ENCODE measurements around the gene NBPF3. TPM values are rescaled to one million over a fixed set of nuclear protein-coding genes. Genes with fewer than 3 reads are reported as not detected.
"Not testable (repeated sequence)": the region's sequence is repeated elsewhere in the genome, so short reads cannot be mapped to it uniquely, and the experiment has no call there.

NBPF3 gene
- total RNA-seq, 4 donors from 2014 or later = 3.8 to 23.0 (median 6.7) TPM

DNA sequence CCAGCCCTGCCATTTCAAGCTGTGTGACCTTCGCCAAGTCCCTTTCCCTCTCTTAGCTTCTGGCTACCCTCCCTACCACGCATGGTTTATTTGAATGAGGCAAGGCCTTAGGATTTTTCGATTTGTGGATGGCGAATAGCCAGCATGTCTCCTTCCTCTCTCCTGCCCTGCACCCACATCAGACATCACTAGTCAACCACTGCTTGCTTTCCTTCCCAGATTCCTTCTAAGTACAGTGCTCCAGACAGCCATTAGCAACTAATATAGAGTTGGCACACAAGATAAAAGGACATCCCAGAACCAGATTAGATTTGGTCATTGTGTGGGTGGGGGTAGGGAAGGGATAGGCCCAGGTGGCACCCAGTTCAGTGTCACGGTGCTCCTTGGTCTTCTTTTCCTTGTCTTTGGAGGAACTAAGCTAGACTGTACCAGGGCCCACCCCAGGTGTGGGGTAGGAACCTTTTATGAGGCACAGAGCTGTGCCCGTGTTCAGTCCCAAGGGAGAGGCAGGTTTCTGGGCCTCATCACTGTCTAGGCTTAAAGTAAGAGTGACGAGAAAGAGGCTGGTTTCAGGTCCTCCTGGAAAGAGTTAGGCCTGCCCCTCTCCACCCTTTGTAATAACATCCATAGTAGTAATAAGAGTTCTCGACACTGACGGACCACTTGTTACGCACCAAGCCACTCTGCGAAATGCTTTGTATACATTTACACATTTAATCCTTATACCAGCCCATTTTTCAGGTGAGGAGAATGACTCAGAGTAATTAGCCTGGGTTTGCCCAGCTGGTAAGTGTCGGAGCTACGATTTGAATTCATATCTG lies 77.9 kb downstream of the NBPF3 start:
- Histone ChIP-seq H3K36me3 (no peaks in the 10 kb centered on the region), H3K9me3 (no peaks in the 10 kb centered on the region), H3K4me3 (no peak overlapping the region), H3K4me1 (no peaks in the 10 kb centered on the region), H3K27ac (no peak overlapping the region), H3K27me3 (no peaks in the 10 kb centered on the region)
- DNase-seq = no peak
- no peak for TF ChIP-seq POLR2A (IDR thresholded peaks at IDR 0.05)
- TF ChIP-seq, protein P1, sequence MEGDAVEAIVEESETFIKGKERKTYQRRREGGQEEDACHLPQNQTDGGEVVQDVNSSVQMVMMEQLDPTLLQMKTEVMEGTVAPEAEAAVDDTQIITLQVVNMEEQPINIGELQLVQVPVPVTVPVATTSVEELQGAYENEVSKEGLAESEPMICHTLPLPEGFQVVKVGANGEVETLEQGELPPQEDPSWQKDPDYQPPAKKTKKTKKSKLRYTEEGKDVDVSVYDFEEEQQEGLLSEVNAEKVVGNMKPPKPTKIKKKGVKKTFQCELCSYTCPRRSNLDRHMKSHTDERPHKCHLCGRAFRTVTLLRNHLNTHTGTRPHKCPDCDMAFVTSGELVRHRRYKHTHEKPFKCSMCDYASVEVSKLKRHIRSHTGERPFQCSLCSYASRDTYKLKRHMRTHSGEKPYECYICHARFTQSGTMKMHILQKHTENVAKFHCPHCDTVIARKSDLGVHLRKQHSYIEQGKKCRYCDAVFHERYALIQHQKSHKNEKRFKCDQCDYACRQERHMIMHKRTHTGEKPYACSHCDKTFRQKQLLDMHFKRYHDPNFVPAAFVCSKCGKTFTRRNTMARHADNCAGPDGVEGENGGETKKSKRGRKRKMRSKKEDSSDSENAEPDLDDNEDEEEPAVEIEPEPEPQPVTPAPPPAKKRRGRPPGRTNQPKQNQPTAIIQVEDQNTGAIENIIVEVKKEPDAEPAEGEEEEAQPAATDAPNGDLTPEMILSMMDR (IDR thresholded peaks at IDR 0.05) = no peak
- intact Hi-C loops (cut with DNase I; ENCODE audit: low total_unique reads) = no loop called here

GRCh38 chr1:21518774-21519455 lies 79.0 kb downstream of the NBPF3 start:
- Histone ChIP-seq H3K4me3 (no peak overlapping the region), H3K9me3 (no peaks in the 10 kb centered on the region), H3K36me3 (no peaks in the 10 kb centered on the region), H3K4me1 (no peaks in the 10 kb centered on the region), H3K27me3 (no peaks in the 10 kb centered on the region), H3K27ac (no peak overlapping the region)
- intact Hi-C loops (cut with DNase I; ENCODE audit: low total_unique reads) = no loop called here
- no peak for DNase-seq
- TF ChIP-seq, protein P1 (IDR thresholded peaks at IDR 0.05) = no peak
- TF ChIP-seq POLR2A (IDR thresholded peaks at IDR 0.05) = no peak

DNA sequence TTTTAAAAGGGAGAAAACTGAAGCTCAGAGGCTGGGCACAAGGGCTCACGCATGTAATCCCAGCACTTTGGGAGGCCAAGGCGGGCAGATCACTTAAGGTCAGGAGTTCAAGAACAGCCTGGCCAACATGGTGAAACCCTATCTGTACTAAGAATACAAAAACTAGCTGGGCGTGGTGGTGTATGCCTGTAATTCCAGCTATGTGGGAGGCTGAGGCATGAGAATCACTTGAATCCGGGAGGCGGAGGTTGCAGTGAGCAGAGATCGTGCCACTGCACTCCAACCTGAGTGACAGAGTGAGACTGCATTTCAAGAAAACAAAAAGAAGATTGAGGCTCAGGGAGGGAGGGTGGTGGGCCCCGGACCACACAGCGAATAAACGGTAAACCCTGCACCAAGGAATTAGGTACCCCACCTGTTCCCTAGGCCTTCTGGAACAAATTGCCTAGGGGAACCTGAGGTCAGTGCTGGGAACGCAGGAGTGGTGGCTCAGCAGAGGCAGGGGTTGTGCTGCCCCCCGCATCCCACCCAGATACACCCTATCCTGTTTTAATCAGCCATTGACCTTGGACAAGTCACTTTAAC lies 79.6 kb downstream of the NBPF3 start:
- intact Hi-C loops (cut with DNase I; ENCODE audit: low total_unique reads); H3K4me1 ChIP-seq; H3K9me3 ChIP-seq; H3K36me3 ChIP-seq; H3K4me3 ChIP-seq; DNase-seq; H3K27me3 ChIP-seq; H3K27ac ChIP-seq: not testable (repeated sequence)

GRCh38 chr1:21520899-21521716 lies 81.2 kb downstream of the NBPF3 start:
- H3K27ac ChIP-seq = no peak overlapping the region
- DNase-seq = no peak
- no peaks in the 10 kb centered on the region for H3K4me1 ChIP-seq
- H3K9me3 ChIP-seq = no peaks in the 10 kb centered on the region
- H3K36me3 ChIP-seq = no peaks in the 10 kb centered on the region
- H3K27me3 ChIP-seq = no peaks in the 10 kb centered on the region
- H3K4me3 ChIP-seq = no peak overlapping the region
- TF ChIP-seq POLR2A (IDR thresholded peaks at IDR 0.05) = no peak
- TF ChIP-seq, protein P1 (IDR thresholded peaks at IDR 0.05) = no peak
- intact Hi-C loops (cut with DNase I; ENCODE audit: low total_unique reads) = no loop called here

DNA sequence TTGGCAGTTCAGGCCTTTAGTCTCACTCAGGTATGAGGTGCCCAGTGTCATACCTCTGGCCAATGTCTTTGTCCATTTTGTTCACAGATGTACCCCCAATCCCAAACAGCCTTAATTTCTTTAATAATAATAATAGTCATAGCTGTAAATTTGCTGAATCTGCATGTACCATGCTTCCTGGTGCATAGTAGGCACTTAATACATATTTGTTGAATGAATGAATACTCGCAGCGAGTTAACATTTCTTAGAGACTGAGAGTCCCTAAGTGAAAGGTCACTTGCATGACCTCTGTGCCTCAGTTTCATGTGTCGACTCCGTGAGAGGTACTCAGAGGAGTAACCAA lies 81.8 kb downstream of the NBPF3 start:
- no peak for DNase-seq
- TF ChIP-seq POLR2A (IDR thresholded peaks at IDR 0.05) = no peak
- TF ChIP-seq, protein P1 (IDR thresholded peaks at IDR 0.05) = no peak
- intact Hi-C loops (cut with DNase I; ENCODE audit: low total_unique reads) = no loop called here

More for the DNA sequence above, 81.8 kb downstream of the NBPF3 start:
- H3K4me3 ChIP-seq = no peak overlapping the region
- no peaks in the 10 kb centered on the region for H3K36me3 ChIP-seq
- H3K9me3 ChIP-seq = no peaks in the 10 kb centered on the region
- no peaks in the 10 kb centered on the region for H3K27me3 ChIP-seq
- no peak overlapping the region for H3K27ac ChIP-seq
- no peaks in the 10 kb centered on the region for H3K4me1 ChIP-seq

Data from uterus (tissue), 4 donors.